ENCODE data around the gene OR10A2. TPM values are rescaled to one million over a fixed set of nuclear protein-coding genes. Genes with fewer than 3 reads are reported as not detected.
"Not testable (repeated sequence)": the region's sequence is repeated elsewhere in the genome, so short reads cannot be mapped to it uniquely, and the experiment has no call there.

The OR10A2 gene
- polyA plus RNA-seq, 1 of the 3 experiments (the other 2 are of a cell fraction): not detected

GRCh38 chr11:6898911-6899310 lies 36.1 kb downstream of the OR10A2 start (continued):
- no peak for TF ChIP-seq ZBTB33 (IDR thresholded peaks at IDR 0.05; ENCODE audit: borderline replicate concordance, low read depth)
- no peak for TF ChIP-seq SMC3 (IDR thresholded peaks at IDR 0.05; ENCODE audit: low read depth, low read length)
- no peak for TF ChIP-seq YY1 (IDR thresholded peaks at IDR 0.05; ENCODE audit: low read depth)
- TF ChIP-seq NFIC (IDR thresholded peaks at IDR 0.05; ENCODE audit: borderline replicate concordance): no peak
- TF ChIP-seq SIN3A (IDR thresholded peaks at IDR 0.05; ENCODE audit: borderline replicate concordance, low read depth, low read length): no peak
- no peak for TF ChIP-seq JUND (IDR thresholded peaks at IDR 0.05)

- H3F3A ChIP-seq (replicated peaks; ENCODE audit: insufficient read depth): no peaks in the 10 kb centered on the region
- no peaks in the 10 kb centered on the region for H3K9me3 ChIP-seq
- H3K79me2 ChIP-seq (ENCODE audit: insufficient read depth): no peaks in the 10 kb centered on the region
- ChIA-PET POLR2A (no interaction called here), CTCF (interaction anchor here (0.6 kb wide), 1 partner anchor 133 kb away, joined by 3 read pairs; no protein-coding TSS in a partner anchor)
- no peaks in the 10 kb centered on the region for H3K9me2 ChIP-seq
- 0% methylated on average over 2 of the region's 2 CpGs for WGBS (ENCODE audit: low lambda C conversion rate)
- H3K9ac ChIP-seq: no peak overlapping the region
- H2AFZ ChIP-seq (ENCODE audit: low read depth): no peak overlapping the region
- no peaks in the 10 kb centered on the region for H3K4me1 ChIP-seq (ENCODE audit: control insufficient read depth in 1 of 2, insufficient read depth in 2 of 2, low read depth in 1 of 2, low read length in 1 of 2)
- no peak overlapping the region for H3K27ac ChIP-seq (ENCODE audit: low read depth in 2 of 2, low read length in 1 of 2)
- H3K4me3 ChIP-seq (ENCODE audit: low read depth in 2 of 2, low read length in 1 of 2): no peak overlapping the region
- no peaks in the 10 kb centered on the region for H3K27me3 ChIP-seq (ENCODE audit: insufficient read depth)
- TF ChIP-seq SMC3 (IDR thresholded peaks at IDR 0.05; ENCODE audit: low read depth, low read length): no peak
- TF ChIP-seq USF2 (IDR thresholded peaks at IDR 0.05; ENCODE audit: borderline replicate concordance, low read depth, low read length): no peak
- no peak for TF ChIP-seq IRF3 (IDR thresholded peaks at IDR 0.05; ENCODE audit: low read depth, low read length)
- TF ChIP-seq EZH2phosphoT487 (IDR thresholded peaks at IDR 0.05; ENCODE audit: borderline replicate concordance, low read depth): no peak
- no peak for TF ChIP-seq PBX3 (IDR thresholded peaks at IDR 0.05)
- no peak for TF ChIP-seq FOXJ3 (CRISPR knock-in tag; IDR thresholded peaks at IDR 0.05)
- no peak for TF ChIP-seq ELF1 (IDR thresholded peaks at IDR 0.05)
- TF ChIP-seq USF1 (IDR thresholded peaks at IDR 0.05; ENCODE audit: borderline replicate concordance, low read depth): no peak
- TF ChIP-seq RCOR1 (IDR thresholded peaks at IDR 0.05; ENCODE audit: low read length): no peak
- no peak for TF ChIP-seq FOXM1 (IDR thresholded peaks at IDR 0.05; ENCODE audit: low read depth)
- TF ChIP-seq SIN3A (IDR thresholded peaks at IDR 0.05; ENCODE audit: borderline replicate concordance, low read depth, low read length): no peak
- no peak for TF ChIP-seq JUND (IDR thresholded peaks at IDR 0.05)
- no peak for TF ChIP-seq TEAD4 (IDR thresholded peaks at IDR 0.05; ENCODE audit: borderline replicate concordance, insufficient read depth)
- TF ChIP-seq POLR2AphosphoS5 (IDR thresholded peaks at IDR 0.05; ENCODE audit: low read depth, low read length): no peak
- no peak for TF ChIP-seq TCF12 (IDR thresholded peaks at IDR 0.05)
- no peak for TF ChIP-seq NFIC (IDR thresholded peaks at IDR 0.05; ENCODE audit: borderline replicate concordance)
- DNase-seq: no peak
- no peak overlapping the region for H3K4me2 ChIP-seq
- H4K20me1 ChIP-seq (ENCODE audit: insufficient read depth): no peaks in the 10 kb centered on the region
- no peaks in the 10 kb centered on the region for H3K36me3 ChIP-seq (replicated peaks in 1 of 2; ENCODE audit: control insufficient read depth in 1 of 2, insufficient read depth in 2 of 2, low read length in 1 of 2)
These were observed 37.6 kb downstream of the OR10A2 start for GRCh38 chr11:6900327-6900999.

- H3K27me3 ChIP-seq (ENCODE audit: insufficient read depth); H3K36me3 ChIP-seq (replicated peaks in 1 of 2; ENCODE audit: control insufficient read depth in 1 of 2, insufficient read depth in 2 of 2, low read length in 1 of 2); H4K20me1 ChIP-seq (ENCODE audit: insufficient read depth); H3K9me3 ChIP-seq; H3K79me2 ChIP-seq (ENCODE audit: insufficient read depth); H3K27ac ChIP-seq (ENCODE audit: low read depth in 2 of 2, low read length in 1 of 2); H2AFZ ChIP-seq (ENCODE audit: low read depth); POLR2A ChIA-PET; H3K4me1 ChIP-seq (ENCODE audit: control insufficient read depth in 1 of 2, insufficient read depth in 2 of 2, low read depth in 1 of 2, low read length in 1 of 2); H3K4me3 ChIP-seq (ENCODE audit: low read depth in 2 of 2, low read length in 1 of 2); H3K9ac ChIP-seq; H3F3A ChIP-seq (replicated peaks; ENCODE audit: insufficient read depth); H3K9me2 ChIP-seq; H3K4me2 ChIP-seq; DNase-seq; CTCF ChIA-PET: not testable (repeated sequence)
- WGBS (ENCODE audit: low lambda C conversion rate): 18% methylated on average over 8 of the region's 13 CpGs
These were observed 41.9 kb downstream of the OR10A2 start for GRCh38 chr11:6904804-6905203.

All from SK-N-SH (cell line).